NCI-H1694 (cell line): Measurements from ENCODE around the gene RAPGEF1.
A peak's percentile ranks its signal among the peaks of the same experiment; 100 is the strongest.
"Not testable (repeated sequence)": the region's sequence is repeated elsewhere in the genome, so short reads cannot be mapped to it uniquely, and the experiment has no call there.

Experiments
- DNase-seq: peaks from one replicate; lab custom pipeline; 2025; lab: John Stamatoyannopoulos, UW

Gene RAPGEF1

GRCh38 chr9:131731237-131731636, 8.6 kb downstream of the RAPGEF1 start:
- no peak for DNase-seq

- peak; percentile 25 for DNase-seq
These were observed 10.9 kb downstream of the RAPGEF1 start for GRCh38 chr9:131728961-131729360.

- no peak for DNase-seq
These were observed 11.3 kb downstream of the RAPGEF1 start for GRCh38 chr9:131728546-131728910.

GRCh38 chr9:131727795-131728545, 11.9 kb downstream of the RAPGEF1 start:
- no peak for DNase-seq

GRCh38 chr9:131727184-131727759, 12.6 kb downstream of the RAPGEF1 start:
- no peak for DNase-seq

GRCh38 chr9:131724683-131725082, 15.2 kb downstream of the RAPGEF1 start:
- peak; percentile 79 for DNase-seq

- no peak for DNase-seq
These were observed 16.2 kb downstream of the RAPGEF1 start for GRCh38 chr9:131723632-131724031.

- DNase-seq, result peak; percentile 86
These were observed 17.6 kb downstream of the RAPGEF1 start for GRCh38 chr9:131722255-131722654.

GRCh38 chr9:131721076-131721475, 18.8 kb downstream of the RAPGEF1 start:
- peak; percentile 72 for DNase-seq

- DNase-seq, result no peak
These were observed 19.5 kb downstream of the RAPGEF1 start for GRCh38 chr9:131720330-131720729.

- no peak for DNase-seq
These were observed 20.5 kb downstream of the RAPGEF1 start for GRCh38 chr9:131719262-131719908.

- no peak for DNase-seq
These were observed 22.0 kb downstream of the RAPGEF1 start for GRCh38 chr9:131717719-131718460.

- DNase-seq, result no peak
These were observed 24.0 kb downstream of the RAPGEF1 start for GRCh38 chr9:131715906-131716305.

- DNase-seq, result no peak
These were observed 25.1 kb downstream of the RAPGEF1 start for GRCh38 chr9:131714821-131715220.

GRCh38 chr9:131714161-131714646, 25.7 kb downstream of the RAPGEF1 start:
- no peak for DNase-seq

GRCh38 chr9:131713016-131713415, 26.9 kb downstream of the RAPGEF1 start:
- DNase-seq, result no peak

GRCh38 chr9:131712151-131712716, 27.6 kb downstream of the RAPGEF1 start:
- no peak for DNase-seq

GRCh38 chr9:131709771-131710431, 30.0 kb downstream of the RAPGEF1 start:
- DNase-seq, result no peak

- not testable (repeated sequence) for DNase-seq
These were observed 30.7 kb downstream of the RAPGEF1 start for GRCh38 chr9:131709010-131709770.

- DNase-seq, result no peak
These were observed 31.5 kb downstream of the RAPGEF1 start for GRCh38 chr9:131708226-131709002.
